ENCODE data around the gene CFAP251. TPM values are rescaled to one million over a fixed set of nuclear protein-coding genes. Genes with fewer than 3 reads are reported as not detected.

Gene CFAP251
- total and polyA plus RNA-seq, 2 of the 13 experiments (the other 11 are each of a cell fraction or from before 2014, with no cell fraction given): 0.30 to 0.42 TPM

DNA sequence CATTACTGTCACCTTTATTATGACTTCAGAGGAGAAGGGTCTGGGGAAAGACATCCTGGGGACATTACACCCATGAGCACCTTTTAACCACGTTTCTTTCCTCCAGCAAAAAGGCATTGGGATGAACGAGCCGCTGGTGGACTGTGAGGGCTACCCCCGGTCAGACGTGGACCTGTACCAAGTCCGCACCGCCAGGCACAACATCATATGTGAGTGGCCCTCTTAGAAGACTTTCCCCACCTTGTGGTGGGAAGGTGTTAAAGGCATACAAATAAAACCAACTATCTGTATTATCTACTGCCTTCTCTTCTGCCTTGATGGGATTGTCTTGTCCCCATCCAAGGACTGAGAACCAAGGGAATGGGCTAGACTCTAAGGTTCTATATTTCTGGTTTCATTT is 23.8 kb upstream of the CFAP251 start (continued):
- TF ChIP-seq, protein P1, sequence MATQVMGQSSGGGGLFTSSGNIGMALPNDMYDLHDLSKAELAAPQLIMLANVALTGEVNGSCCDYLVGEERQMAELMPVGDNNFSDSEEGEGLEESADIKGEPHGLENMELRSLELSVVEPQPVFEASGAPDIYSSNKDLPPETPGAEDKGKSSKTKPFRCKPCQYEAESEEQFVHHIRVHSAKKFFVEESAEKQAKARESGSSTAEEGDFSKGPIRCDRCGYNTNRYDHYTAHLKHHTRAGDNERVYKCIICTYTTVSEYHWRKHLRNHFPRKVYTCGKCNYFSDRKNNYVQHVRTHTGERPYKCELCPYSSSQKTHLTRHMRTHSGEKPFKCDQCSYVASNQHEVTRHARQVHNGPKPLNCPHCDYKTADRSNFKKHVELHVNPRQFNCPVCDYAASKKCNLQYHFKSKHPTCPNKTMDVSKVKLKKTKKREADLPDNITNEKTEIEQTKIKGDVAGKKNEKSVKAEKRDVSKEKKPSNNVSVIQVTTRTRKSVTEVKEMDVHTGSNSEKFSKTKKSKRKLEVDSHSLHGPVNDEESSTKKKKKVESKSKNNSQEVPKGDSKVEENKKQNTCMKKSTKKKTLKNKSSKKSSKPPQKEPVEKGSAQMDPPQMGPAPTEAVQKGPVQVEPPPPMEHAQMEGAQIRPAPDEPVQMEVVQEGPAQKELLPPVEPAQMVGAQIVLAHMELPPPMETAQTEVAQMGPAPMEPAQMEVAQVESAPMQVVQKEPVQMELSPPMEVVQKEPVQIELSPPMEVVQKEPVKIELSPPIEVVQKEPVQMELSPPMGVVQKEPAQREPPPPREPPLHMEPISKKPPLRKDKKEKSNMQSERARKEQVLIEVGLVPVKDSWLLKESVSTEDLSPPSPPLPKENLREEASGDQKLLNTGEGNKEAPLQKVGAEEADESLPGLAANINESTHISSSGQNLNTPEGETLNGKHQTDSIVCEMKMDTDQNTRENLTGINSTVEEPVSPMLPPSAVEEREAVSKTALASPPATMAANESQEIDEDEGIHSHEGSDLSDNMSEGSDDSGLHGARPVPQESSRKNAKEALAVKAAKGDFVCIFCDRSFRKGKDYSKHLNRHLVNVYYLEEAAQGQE (IDR thresholded peaks at IDR 0.05; ENCODE audit: borderline replicate concordance in 1 of 2, low read depth in 1 of 2, low read length in 2 of 2): no peak
- TF ChIP-seq, protein P2, sequence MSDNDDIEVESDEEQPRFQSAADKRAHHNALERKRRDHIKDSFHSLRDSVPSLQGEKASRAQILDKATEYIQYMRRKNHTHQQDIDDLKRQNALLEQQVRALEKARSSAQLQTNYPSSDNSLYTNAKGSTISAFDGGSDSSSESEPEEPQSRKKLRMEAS (IDR thresholded peaks at IDR 0.05): 0 out of 2 replicates have a peak, but pooled peaks have one; percentile 16
- TF ChIP-seq GATAD1 (CRISPR knock-in tag; IDR thresholded peaks at IDR 0.05) (0 out of 2 replicates have a peak, but pooled peaks have one; percentile 23), THYN1 (CRISPR knock-in tag; IDR thresholded peaks at IDR 0.05; ENCODE audit: borderline replicate concordance, low read depth) (no peak), ZNF317 (CRISPR knock-in tag; IDR thresholded peaks at IDR 0.05) (no peak), ZNF563 (CRISPR knock-in tag; IDR thresholded peaks at IDR 0.05) (no peak), ZNF260 (CRISPR knock-in tag; IDR thresholded peaks at IDR 0.05; ENCODE audit: borderline replicate concordance, low read depth) (no peak), ZNF460 (CRISPR knock-in tag; IDR thresholded peaks at IDR 0.05; ENCODE audit: borderline replicate concordance) (no peak), DPF2 (CRISPR knock-in tag; IDR thresholded peaks at IDR 0.05; ENCODE audit: borderline replicate concordance, low read depth) (0 out of 2 replicates have a peak, but pooled peaks have one; percentile 39), KLF11 (CRISPR knock-in tag; IDR thresholded peaks at IDR 0.05) (no peak), YY1 (IDR thresholded peaks at IDR 0.05; ENCODE audit: insufficient read depth, insufficient replicate concordance, low read depth, low read length) (no peak), POLR2A (IDR thresholded peaks at IDR 0.05; ENCODE audit: insufficient read depth in 1 of 2, low read depth in 2 of 2, low read length in 2 of 2) (no peak), ONECUT2 (CRISPR knock-in tag; IDR thresholded peaks at IDR 0.05) (no peak), HCFC1 (IDR thresholded peaks at IDR 0.05; ENCODE audit: low read depth, low read length) (no peak), DMAP1 (CRISPR knock-in tag; IDR thresholded peaks at IDR 0.05) (0 out of 2 replicates have a peak, but pooled peaks have one; percentile 25), ZNF225 (CRISPR knock-in tag; IDR thresholded peaks at IDR 0.05) (no peak), FOXJ3 (CRISPR knock-in tag; IDR thresholded peaks at IDR 0.05; ENCODE audit: borderline replicate concordance) (no peak), ZNF788 (CRISPR knock-in tag; IDR thresholded peaks at IDR 0.05; ENCODE audit: borderline replicate concordance) (no peak)
- TF ChIP-seq, protein P3, sequence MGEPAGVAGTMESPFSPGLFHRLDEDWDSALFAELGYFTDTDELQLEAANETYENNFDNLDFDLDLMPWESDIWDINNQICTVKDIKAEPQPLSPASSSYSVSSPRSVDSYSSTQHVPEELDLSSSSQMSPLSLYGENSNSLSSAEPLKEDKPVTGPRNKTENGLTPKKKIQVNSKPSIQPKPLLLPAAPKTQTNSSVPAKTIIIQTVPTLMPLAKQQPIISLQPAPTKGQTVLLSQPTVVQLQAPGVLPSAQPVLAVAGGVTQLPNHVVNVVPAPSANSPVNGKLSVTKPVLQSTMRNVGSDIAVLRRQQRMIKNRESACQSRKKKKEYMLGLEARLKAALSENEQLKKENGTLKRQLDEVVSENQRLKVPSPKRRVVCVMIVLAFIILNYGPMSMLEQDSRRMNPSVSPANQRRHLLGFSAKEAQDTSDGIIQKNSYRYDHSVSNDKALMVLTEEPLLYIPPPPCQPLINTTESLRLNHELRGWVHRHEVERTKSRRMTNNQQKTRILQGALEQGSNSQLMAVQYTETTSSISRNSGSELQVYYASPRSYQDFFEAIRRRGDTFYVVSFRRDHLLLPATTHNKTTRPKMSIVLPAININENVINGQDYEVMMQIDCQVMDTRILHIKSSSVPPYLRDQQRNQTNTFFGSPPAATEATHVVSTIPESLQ (CRISPR knock-in tag; conservative IDR thresholded peaks at IDR 0.05): no peak
- TF ChIP-seq, protein P4, sequence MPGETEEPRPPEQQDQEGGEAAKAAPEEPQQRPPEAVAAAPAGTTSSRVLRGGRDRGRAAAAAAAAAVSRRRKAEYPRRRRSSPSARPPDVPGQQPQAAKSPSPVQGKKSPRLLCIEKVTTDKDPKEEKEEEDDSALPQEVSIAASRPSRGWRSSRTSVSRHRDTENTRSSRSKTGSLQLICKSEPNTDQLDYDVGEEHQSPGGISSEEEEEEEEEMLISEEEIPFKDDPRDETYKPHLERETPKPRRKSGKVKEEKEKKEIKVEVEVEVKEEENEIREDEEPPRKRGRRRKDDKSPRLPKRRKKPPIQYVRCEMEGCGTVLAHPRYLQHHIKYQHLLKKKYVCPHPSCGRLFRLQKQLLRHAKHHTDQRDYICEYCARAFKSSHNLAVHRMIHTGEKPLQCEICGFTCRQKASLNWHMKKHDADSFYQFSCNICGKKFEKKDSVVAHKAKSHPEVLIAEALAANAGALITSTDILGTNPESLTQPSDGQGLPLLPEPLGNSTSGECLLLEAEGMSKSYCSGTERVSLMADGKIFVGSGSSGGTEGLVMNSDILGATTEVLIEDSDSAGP (CRISPR knock-in tag; IDR thresholded peaks at IDR 0.05; ENCODE audit: borderline replicate concordance): 0 out of 2 replicates have a peak, but pooled peaks have one; percentile 21
- TF ChIP-seq, protein P5, sequence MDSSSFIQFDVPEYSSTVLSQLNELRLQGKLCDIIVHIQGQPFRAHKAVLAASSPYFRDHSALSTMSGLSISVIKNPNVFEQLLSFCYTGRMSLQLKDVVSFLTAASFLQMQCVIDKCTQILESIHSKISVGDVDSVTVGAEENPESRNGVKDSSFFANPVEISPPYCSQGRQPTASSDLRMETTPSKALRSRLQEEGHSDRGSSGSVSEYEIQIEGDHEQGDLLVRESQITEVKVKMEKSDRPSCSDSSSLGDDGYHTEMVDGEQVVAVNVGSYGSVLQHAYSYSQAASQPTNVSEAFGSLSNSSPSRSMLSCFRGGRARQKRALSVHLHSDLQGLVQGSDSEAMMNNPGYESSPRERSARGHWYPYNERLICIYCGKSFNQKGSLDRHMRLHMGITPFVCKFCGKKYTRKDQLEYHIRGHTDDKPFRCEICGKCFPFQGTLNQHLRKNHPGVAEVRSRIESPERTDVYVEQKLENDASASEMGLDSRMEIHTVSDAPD (CRISPR knock-in tag; IDR thresholded peaks at IDR 0.05): no peak
